HL-60 (cell line): Measurements from ENCODE around the gene NKX1-1.

ENCODE experiments used
- CTCF ChIP-seq: IDR thresholded peaks from one replicate; pipeline ENCODE4 v1.5.1; 2011; ENCODE audit warnings: low read length, control low read depth, inconsistent platforms; ENCODE audit not compliant: insufficient read depth
- POLR2AphosphoS5 ChIP-seq: IDR thresholded peaks from 2 replicates; pipeline ENCODE4 v1.6.1; 2012; ENCODE audit warnings: low read depth

GRCh38 chr4:1403591-1404572 is 2.4 kb downstream of the NKX1-1 start:
- no peak for TF ChIP-seq CTCF
- no peak for TF ChIP-seq POLR2AphosphoS5
